Stimulated activated CD8-positive, alpha-beta memory T cell treated with anti-CD3 and anti-CD28 coated beads, Interleukin-15, amount 100 ng/mL, for 1 hour (primary cell): ENCODE results near the gene SENP6.
"Not testable (repeated sequence)": the region's sequence is repeated elsewhere in the genome, so short reads cannot be mapped to it uniquely, and the experiment has no call there.

Experiments
- DNase-seq: peaks from one replicate; pipeline ENCODE4 v3.0.0-alpha.2; 2020; ENCODE audit warnings: low read depth

Gene SENP6, protein sequence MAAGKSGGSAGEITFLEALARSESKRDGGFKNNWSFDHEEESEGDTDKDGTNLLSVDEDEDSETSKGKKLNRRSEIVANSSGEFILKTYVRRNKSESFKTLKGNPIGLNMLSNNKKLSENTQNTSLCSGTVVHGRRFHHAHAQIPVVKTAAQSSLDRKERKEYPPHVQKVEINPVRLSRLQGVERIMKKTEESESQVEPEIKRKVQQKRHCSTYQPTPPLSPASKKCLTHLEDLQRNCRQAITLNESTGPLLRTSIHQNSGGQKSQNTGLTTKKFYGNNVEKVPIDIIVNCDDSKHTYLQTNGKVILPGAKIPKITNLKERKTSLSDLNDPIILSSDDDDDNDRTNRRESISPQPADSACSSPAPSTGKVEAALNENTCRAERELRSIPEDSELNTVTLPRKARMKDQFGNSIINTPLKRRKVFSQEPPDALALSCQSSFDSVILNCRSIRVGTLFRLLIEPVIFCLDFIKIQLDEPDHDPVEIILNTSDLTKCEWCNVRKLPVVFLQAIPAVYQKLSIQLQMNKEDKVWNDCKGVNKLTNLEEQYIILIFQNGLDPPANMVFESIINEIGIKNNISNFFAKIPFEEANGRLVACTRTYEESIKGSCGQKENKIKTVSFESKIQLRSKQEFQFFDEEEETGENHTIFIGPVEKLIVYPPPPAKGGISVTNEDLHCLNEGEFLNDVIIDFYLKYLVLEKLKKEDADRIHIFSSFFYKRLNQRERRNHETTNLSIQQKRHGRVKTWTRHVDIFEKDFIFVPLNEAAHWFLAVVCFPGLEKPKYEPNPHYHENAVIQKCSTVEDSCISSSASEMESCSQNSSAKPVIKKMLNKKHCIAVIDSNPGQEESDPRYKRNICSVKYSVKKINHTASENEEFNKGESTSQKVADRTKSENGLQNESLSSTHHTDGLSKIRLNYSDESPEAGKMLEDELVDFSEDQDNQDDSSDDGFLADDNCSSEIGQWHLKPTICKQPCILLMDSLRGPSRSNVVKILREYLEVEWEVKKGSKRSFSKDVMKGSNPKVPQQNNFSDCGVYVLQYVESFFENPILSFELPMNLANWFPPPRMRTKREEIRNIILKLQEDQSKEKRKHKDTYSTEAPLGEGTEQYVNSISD

DNA sequence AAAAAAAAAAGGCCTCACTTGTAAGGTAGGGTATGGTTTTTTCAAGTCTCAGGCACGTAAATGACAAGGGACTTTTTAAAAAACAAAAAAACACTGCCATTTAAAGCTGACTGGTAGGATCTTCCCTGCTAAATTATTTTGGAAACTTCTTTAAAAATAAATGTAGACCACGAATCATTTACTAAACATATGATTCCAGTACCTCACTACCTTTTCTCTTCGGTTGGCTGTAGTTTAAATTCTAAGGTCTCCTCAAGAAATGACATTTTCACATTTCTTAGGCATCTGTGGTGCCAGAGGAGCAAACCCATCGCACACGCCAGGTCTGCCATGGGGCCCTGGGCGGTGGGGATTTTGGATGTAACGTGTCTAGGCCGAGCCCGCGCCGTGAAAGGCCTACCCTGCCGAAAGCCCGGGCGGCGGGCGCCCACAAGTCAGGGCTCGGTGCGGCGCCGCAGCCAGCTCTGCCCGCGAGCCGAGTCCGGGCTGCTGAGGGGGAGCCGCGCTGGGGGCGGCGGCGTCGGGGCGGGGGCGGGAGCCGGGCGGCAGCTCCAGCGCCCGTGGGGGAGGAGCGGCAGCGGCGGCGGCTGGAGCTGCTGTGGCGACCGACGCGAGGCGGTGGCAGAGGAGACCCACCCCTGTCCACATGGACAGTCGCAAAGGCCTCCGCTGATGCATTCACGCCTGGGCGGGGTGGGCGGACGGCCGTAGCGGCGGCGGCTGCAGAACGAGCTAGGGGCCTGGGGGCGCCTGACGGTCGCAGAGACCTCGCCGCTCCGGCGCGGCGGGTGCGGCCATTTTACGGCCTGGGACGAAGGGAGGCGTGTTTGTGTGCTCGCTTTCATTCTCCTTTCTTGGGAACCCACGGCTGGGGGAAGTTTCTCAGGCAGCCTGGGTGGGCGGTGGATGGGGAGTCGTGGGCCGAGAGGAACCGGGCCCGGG, at the start of gene SENP6:
Gene SENP6 (plus strand): TSS at position 577 of the 942 bp plus-strand sequence. CDS start 645 bp downstream, outside the sequence.
- DNase-seq = peak; percentile 37

DNA sequence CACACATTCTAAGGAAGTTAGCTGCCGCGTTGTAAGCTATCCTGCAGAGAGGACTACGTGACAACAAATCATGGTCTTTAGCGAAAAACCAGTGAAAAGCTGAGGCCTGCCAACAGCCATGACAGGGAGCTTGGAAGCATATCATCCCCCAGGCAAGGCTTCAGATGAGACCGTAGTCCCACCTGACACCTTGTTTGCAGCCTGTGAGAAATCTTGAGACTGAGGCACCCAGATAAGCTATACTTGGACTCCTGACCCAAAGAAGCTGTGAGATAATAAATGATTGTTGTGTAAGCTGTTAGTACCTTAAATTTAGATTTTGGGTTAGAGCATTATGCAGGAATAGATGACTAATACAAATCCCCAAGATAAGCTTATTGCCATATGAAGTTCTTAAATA, 45.4 kb upstream of the SENP6 start:
- no peak for DNase-seq

DNA sequence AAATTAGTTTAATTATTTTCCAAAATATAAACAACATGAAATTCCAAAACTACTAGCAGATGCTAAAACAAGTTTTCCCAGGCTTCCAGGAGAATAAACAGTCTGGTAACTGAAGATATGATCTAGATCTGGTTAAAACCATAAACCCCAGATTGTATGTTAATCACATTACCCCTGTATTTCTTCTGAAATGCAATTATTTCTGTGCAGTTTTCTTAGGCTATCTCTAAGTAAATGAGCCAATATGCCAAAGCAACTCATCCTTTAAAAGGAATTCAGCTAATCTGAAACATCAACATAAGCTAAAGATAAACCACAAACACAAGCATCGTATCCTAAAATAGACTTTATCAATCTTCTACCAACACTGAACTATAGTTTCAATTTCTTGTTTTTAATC, 44.6 kb upstream of the SENP6 start:
- DNase-seq = no peak

DNA sequence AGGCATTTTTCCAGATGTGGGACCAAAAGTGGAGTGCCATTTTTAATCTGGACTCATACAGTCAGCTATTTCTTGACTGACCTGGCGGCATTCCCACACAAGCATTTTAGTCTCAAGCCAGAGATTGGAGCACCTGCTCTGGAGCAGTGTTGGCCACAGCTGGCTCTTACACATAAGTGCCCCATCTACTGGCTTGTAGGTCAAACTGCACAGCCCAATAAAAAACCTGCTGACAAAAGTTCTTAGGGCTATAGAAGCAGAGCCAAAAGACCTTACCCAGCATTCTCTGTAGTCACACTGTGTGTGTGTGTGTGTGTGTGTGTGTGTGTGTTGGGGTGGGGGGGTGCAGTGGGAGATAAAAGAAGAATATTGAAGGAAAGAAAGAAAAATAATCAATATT, 38.6 kb upstream of the SENP6 start:
- no peak for DNase-seq

DNA sequence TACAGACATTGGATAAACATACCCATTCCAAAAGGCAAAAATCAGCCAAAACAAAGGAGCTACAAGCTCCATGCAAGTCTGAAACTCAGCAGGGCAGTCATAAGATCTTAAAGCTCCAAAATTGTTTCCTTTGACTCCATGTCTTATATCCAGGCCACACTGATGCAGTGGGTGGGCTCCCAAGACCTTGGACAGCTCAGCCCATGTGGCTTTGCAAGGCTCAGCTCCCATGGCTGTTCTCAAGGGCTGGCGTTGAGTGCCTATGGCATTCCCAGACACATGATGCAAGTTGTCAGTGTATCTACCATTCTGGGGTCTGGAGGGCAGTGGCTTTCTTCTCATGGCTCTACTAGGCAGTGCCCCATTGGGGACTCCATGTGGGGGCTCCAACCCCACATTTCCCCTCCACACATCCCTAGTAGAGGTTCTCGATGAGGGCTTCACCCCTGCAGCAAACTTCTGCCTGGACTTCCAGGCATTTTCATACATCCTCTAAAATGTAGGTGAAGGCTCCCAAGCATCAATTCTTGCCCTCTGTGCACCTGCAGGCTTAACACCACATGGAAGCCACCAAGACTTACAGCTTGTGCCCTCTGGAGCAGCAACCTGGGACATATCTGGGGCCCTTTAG, 35.4 kb upstream of the SENP6 start:
- DNase-seq = no peak

DNA sequence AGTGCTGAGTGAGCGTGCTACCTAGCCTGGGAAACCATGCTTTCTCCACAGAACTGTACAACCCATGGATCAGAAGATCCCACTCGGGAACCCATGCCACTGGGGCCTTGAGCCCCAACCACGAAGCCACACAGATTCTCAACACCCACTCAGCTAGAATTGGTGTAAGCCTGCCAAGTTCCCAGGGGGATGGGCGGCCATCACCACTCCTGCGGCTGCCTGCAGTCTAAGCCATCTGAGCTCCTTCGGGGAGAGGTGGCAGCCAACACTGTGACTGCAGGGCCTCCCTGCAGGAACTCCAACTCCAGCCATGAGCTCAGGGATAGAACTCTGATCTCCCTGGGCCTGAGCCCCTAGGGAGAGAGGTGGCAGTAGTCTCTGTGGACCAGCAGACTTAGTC, 33.6 kb upstream of the SENP6 start:
- no peak for DNase-seq

DNA sequence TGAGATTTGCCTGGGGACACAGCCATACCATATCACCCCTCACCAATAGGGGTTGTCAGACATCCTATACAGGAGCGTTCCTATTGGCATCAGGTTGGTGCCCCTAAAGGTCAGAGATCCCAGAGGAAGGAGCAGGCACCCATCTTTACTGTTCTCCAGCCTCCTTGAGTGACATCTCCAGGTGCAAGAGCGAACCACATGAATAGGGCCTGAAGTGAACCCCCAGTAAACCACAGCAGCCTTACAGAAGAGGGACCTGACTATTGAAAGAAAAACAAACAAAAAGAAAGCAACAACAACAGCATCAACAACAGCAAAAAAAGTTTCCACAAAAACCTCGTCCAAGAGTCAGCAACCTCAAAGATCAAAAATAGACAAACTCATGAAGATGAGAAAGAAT, 32.7 kb upstream of the SENP6 start:
- no peak for DNase-seq

DNA sequence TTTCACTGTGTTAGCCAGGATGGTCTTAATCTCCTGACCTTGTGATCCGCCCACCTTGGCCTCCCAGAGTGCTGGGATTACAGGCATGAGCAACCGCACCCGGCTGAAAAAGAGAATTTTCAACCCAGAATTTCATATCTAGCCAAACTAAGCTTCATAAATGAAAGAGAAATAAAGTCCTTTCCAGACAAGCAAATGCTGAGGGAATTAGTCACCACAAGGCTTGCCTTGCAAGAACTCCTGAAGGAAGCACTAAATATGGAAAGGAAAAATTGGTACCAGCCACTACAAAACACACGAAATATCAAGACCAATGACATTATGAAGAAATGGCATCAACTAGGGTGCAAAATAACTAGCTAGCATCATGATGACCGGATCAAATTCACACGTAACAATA, 31.0 kb upstream of the SENP6 start:
- not testable (repeated sequence) for DNase-seq

DNA sequence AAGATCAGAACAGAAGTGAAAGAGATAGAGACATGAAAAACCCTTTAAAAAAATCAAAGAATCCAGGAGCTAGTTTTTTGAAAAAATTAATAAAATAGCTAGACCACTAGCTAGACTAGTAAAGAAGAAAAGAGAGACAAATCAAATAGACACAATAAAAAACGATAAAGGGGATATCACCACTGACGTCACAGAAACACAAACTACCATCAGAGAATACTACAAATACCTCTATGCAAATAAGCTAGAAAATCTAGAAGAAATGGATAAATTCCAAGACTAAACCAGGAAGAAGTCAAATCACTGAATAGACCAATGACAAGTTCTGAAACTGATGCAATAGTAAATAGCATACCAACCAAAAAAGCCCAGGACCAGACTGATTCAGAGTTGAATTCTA, 29.6 kb upstream of the SENP6 start:
- no peak for DNase-seq

DNA sequence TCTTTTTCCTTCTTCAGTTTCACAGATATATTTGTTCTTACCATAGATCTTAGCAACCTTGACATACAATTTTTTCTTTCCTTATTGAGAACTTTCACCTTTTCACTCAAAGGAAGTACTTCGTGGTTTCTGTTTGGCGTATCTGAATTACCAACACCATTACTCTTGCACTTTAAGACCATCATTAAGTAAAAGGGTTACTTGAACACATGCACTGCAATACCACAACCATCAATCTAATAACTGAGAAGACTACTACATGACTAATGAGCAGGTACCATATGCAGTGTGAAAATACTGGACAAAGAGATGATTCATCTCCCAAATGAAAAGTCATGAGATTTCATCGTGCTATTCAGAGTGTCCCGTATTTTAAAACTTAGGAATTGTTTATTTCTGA, 21.7 kb upstream of the SENP6 start:
- DNase-seq = no peak

DNA sequence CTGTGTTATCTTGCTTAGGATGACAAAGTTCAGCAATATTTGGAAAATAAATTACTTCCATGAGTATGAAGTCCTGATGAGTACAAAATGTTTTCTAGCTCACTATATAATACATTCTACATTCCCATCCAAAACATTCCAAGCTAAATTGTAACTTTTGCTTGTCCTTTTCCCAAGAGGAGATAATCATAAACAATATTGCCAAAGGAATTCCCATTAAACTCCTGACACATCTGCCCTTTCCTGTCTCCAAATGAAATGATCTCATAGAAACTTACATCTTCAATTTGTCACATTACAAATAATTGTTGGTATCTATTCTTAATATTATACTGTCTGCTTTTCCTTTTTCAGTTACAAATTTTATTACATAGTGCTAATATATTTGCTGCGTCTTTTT, 20.4 kb upstream of the SENP6 start:
- no peak for DNase-seq

DNA sequence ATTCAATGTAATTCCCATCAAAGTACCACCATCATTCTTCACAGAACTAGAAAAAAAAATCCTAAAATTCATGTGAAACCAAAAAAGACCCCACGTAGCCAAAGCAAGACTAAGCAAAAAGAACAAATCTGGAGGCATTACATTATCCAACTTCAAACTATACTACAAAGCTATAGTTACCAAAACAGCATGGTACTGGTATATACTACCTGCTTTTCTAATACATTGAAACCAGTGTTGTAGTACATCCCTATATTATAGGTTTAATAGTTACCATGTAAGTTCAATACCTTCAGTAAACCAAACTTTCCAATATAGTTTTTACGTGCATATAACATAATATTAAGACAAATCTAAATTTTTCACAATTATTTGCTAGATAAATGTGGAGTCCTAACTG, 17.1 kb upstream of the SENP6 start:
- DNase-seq = not testable (repeated sequence)

DNA sequence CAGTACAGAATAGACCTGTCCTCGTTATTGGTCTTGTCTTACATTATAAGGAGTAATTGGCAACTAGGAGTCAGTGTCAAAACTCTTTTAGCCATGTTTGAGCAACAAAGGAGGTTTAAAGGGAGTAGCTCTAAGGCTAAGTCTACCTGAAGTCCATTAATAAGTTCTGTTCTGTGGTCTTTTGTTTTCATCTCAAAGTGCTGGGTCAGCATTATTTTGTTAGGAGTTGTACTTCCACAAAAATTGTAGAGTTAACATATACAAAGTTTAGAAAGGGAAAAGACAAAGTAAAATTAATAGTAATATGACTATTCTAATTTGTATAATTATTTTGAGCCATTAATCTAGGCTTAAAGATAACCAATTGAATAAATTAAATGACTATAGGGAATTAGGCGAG, 12.7 kb upstream of the SENP6 start:
- no peak for DNase-seq

DNA sequence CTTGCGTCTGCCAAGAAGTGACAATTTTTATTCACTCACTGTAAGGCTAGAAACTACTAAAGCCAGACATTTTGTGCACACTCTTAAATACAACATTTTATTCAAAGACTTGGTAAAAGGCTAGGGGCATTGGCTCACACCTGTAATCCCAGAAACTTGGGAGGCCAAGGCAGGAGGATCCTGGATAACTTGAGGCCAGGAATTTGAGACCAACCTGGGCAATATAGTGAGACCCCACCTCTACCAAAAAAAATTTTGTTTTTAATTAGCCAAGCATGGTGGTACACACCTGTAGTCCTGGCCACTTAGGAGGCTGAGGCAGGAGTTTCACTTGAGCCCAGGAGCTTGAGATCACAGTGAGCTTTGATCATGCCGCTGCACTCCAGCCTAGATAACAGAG, 11.3 kb upstream of the SENP6 start:
- no peak for DNase-seq

DNA sequence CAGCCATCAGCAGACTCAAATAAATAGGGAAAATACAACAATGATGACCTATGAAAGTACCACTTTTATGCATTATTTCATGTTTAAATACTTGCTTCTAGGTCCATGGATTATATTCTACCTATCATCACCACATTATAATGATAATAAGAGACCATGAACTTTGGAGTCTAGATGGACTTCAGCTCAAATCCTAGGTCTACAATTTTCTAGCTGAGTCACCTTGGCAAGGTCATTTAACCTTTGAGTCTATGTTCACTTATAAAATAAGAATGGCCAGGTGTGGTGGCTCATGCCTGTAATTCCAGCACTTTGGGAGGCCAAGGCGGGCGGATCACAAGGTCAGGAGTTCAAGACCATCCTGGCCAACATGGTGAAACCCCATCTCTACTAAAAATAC, 5.3 kb upstream of the SENP6 start:
- DNase-seq = not testable (repeated sequence)

DNA sequence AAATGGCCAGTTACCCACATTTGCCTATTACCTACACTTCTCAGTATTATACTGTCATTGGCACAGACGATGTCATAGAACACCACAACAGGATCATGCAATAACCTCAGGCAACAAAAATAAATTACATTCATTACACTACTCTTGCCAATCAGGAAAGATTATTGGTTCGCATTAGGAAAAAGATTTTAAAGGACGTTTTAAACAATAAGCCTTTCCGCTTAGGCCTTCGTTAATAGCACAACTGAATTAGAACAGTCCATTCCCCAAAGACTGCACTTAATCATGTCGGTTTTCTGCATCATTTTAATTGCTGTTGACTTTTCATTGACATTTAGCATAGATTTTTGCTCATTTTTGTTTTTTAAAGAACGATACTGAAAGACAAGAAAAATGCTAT, 912 bp upstream of the SENP6 start:
- no peak for DNase-seq

DNA sequence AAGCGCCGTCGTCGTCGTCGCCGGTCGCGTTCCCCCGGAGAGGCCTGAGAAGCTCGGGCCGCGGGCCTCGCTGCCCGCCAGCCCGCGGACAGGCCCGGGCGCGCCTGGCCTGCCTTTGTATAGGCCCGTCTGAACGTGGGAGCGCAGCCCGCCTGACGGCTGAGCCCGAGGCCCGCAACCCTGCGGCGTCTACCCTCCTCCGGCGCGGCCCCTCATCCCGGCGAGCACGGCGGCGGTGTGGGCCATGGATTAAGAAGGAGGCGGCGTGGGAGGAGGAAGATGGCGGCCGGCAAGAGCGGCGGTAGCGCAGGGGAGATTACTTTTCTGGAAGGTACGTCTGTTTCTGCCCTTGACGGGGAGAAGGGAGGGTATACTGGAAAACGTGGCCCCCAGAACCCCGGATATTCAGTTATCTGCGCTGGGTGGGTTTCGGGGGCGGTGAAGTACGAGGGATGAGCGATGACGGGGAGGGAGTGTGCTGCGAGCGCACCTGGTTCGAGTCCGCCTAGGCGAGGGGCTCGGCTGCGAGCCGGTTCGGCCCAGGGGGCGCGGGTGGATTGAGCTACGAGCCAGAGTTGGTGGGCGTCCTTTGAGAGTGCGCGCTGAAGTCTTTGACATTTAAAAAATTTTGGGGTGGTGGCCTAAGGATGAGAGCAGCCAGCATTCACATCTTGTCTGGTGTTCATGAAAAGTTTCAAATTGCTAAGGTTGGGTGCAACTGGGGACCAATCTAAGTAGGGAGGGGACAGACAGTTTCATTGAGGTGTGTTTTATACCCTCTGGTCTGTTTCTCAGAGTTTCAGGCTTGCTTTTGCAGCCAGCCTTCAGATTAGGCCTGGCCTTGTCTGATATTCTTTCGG, 796 bp downstream of the SENP6 start:
- peak; percentile 16 for DNase-seq

DNA sequence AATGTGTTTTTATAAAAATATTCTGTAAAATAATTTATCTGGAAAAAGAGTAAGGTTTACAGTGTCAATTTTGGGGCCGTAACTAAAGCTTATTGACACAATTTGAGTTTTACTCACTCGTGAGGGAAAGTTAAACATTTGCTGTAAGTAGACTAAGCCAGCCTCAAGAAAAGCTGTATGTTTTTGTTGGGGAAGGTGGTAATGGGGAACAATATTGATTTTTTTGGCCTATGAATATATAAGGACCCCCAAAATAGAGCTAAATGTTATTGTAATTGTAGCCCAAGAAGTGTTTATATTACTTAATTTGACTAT, 1.4 kb downstream of the SENP6 start:
- no peak for DNase-seq

DNA sequence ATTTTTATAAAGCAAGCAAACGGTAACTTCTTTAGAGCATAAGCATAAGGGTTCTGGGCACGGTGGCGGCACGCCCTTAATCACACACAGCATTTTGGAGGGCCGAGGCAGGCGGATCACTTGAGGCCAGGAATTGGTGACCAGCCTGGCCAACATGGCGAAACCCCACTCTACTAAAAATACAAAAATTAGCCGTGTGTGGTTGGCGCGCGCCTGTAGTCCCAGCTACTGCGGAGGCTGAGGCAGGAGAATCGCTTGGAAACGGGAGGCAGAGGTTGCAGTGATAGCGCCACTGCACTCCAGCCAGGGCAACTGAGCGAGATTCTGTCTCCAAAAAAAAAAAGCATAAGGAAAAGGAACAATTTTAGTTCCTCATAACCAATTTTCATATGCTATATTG, 2.6 kb downstream of the SENP6 start:
- no peak for DNase-seq

DNA sequence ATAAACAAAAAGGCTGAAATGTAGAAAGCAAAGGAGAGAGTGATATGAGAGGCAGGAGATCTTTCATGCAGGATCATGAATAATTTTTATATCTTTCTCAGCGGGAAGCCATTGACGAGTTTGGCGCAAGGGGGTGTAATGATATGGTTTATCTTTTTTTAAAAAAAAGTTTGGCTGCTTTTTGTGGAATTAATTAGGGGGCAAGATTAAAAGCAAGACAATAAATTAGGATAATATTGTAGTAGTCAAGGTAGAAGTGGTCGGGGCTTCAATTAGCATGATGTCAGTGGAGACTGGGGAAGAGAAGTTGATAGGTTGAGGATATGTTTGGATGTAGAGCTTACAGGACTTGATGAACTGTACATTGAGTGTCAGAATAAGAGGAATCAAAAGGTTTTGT, 4.0 kb downstream of the SENP6 start:
- no peak for DNase-seq
